HG03558 (cell line): Measurements from ENCODE around the gene DLD.
A peak's percentile ranks its signal among the peaks of the same experiment; 100 is the strongest.
"Not testable (repeated sequence)": the region's sequence is repeated elsewhere in the genome, so short reads cannot be mapped to it uniquely, and the experiment has no call there.

Experiments used
- ATAC-seq: cut with Tn5 transposase; IDR thresholded peaks from one replicate; pipeline ENCODE4 v1.9.1; 2021; ENCODE audit warnings: moderate number of reproducible peaks; ENCODE audit not compliant: unreplicated experiment; ENCODE audit errors: extremely low read depth

Gene DLD, protein sequence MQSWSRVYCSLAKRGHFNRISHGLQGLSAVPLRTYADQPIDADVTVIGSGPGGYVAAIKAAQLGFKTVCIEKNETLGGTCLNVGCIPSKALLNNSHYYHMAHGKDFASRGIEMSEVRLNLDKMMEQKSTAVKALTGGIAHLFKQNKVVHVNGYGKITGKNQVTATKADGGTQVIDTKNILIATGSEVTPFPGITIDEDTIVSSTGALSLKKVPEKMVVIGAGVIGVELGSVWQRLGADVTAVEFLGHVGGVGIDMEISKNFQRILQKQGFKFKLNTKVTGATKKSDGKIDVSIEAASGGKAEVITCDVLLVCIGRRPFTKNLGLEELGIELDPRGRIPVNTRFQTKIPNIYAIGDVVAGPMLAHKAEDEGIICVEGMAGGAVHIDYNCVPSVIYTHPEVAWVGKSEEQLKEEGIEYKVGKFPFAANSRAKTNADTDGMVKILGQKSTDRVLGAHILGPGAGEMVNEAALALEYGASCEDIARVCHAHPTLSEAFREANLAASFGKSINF

DNA sequence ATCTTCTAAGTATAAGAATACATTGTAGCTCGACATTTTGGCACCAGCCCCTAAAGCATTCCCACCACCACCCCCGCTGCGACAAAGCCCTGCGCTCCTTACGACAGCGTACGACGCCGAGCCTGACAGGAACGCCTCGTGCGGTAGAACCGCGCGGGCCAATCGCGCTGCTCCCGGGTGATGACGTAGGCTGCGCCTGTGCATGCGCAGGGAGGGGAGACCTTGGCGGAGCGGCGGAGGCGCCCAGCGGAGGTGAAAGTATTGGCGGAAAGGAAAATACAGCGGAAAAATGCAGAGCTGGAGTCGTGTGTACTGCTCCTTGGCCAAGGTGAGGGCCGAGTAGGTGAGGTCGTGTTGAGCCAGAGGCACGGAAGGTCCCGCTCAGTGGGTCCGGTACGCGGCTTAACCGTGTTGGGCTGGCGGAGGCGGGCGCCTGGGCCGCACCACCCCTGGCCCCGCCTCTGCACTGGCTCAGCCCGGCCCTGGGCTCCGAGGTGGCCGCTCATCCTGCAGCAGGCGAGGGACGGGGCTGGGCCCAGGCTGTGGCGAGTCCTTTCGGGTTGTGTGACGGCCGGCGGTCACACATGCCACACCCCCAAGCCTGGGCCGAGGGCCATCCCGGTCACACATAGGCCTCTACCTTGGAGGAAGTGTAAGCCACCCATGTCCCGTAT is at the start of gene DLD:
Gene DLD, plus strand, starts transcription at position 222 of the 674 bp plus-strand sequence. Its CDS starts 68 bp downstream, at position 290.
- ATAC-seq: peak; percentile 99

GRCh38 chr7:107842213-107842612 is 48.8 kb upstream of the DLD start:
- ATAC-seq: no peak

- no peak for ATAC-seq
These were observed 47.8 kb upstream of the DLD start for GRCh38 chr7:107843184-107843583.

DNA sequence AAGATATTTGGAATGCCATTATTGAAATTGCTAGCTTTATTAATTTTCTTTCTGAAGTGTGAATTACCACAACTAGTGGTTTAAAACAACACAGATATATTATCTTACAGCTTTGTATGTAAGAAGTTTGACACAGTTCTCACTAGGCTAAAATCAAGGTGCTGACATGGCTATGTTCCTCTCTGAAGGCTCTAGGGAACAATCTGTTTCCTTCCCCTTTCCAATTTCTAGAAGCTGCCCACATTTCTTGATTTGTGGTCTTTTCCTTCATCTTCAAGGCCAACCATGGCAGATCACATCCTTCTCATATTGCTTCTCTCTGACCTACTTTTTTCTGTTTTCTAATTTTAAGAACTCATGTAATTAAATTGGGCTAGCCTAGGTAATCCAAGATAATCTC is 44.7 kb upstream of the DLD start:
- no peak for ATAC-seq

- no peak for ATAC-seq
These were observed 43.7 kb upstream of the DLD start for GRCh38 chr7:107847168-107847835.

GRCh38 chr7:107847836-107848175 is 43.2 kb upstream of the DLD start:
- not testable (repeated sequence) for ATAC-seq

DNA sequence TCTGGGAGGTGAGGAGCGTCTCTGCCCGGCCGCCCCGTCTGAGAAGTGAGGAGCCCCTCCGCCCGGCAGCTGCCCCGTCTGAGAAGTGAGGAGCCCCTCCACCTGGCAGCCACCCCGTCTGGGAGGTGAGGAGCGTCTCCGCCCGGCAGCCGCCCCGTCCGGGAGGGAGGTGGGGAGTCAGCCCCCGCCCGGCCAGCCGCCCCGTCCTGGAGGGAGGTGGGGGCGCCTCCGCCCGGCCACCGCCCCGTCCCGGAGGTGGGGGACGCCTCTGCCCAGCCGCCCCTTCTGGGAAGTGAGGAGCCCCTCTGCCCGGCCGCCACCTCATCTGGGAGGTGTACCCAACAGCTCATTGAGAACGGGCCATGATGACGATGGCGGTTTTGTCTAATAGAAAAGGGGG is 42.8 kb upstream of the DLD start:
- ATAC-seq: not testable (repeated sequence)

GRCh38 chr7:107850216-107850615 is 40.8 kb upstream of the DLD start:
- ATAC-seq: no peak

DNA sequence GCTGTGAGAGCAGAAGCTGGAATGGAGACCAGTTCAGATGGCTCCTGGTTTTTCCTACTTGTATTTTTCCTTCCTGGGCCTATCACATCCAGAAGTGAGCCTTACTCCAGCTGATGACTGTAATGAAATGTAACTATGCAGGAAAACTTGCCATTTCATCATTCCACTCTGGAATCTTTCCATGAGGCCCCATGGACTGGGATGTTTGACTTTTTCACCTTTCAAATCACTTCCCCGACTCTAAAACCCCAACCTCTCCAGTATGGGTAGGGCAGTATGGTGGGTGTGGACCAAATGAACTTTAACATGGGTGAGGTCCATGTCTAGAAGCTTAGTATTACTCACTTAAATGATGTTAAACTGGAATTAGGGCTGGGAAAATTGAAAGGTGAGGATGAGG is 40.3 kb upstream of the DLD start:
- ATAC-seq: no peak

DNA sequence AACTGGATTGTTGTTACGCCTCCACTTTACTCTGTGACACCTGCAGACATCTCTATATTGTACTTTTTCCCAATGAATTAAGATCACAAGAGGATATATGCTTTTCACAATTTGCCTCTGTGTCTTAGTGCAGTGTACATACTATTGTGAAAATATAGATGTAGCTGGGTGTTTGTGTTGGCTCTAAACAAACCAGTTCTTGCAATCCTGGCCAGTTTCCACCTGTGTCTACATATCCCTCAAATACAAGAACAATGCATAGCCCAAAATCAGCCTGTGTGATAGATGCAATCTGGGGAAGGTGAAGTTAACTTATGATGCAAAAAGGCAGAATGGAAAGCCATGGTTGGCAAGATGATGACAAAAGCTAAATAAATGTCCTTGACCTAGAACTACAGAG is 36.5 kb upstream of the DLD start:
- no peak for ATAC-seq

GRCh38 chr7:107854989-107855388 is 36.0 kb upstream of the DLD start:
- no peak for ATAC-seq

DNA sequence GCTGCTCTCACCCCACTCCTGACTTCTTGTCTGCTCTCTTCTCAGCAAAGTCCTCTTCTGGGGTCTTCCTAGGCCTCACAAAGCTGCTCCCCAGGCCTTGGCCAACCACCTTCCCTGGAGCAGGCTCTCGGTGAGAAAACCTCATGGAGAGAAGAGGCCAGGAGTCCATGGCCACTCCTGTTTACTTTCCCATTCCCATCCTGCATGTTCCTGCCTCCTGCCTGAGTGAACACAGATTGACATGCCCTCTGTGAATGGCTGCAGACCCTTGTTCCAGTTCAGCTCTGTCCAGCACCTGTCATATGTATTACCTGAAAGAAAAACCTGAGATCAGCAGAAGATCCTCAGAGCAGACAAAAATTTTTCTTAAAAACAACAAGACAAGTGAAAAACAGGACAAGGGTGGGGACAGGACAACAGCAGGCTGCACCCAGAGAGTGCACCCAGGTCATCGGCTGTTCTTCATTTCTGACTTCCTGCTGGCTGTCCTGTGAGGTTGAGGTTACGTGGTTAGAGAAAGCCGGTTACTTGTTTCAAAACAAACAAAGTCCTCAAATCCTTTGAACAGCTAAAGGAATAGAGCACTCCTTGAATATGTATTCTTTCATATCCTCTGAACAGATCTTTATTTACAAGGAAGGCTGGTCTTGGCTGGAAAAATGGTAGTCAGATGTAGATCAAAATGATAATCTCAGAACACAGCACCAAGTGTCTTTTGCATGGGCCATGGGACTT is 34.0 kb upstream of the DLD start:
- ATAC-seq: no peak

DNA sequence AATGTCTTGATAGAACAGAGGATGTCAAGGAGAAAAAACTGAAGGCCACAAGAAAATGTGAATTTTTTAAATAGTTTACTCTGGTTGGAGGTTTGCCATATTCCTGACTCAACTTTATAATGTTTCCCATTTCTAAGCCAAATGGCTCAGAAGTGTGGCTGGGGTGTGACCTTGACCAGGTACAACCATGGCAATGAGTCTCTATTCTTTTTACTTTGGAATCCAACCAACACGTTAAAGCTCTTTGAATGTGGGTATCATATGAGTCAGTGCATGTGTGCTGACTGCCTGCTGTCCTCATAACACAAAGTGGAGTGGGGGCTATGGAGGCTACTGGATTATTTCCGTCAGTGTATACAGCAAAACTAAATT is 33.5 kb upstream of the DLD start:
- no peak for ATAC-seq

DNA sequence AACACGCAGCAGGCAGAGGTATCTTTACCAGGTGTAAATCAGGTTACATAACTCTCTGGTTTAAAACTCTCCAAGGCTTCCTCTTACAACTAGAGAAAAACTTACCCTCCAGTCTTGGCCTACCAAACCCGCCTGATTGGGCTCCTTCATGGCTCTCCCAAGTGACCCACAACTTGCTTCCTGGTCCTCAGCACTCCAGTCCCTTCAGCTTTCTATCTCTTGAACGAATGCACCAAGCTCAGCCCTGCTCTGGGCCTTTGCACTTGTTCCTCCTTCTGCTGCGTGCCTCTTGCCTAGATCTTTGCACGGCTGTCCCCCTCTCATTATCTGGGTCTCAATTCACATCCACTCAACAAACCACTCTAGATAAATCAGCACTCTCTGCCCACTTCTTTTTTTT is 32.7 kb upstream of the DLD start:
- ATAC-seq: no peak

- ATAC-seq: no peak
These were observed 30.6 kb upstream of the DLD start for GRCh38 chr7:107860279-107860961.

- ATAC-seq: no peak
These were observed 29.9 kb upstream of the DLD start for GRCh38 chr7:107860981-107861652.

DNA sequence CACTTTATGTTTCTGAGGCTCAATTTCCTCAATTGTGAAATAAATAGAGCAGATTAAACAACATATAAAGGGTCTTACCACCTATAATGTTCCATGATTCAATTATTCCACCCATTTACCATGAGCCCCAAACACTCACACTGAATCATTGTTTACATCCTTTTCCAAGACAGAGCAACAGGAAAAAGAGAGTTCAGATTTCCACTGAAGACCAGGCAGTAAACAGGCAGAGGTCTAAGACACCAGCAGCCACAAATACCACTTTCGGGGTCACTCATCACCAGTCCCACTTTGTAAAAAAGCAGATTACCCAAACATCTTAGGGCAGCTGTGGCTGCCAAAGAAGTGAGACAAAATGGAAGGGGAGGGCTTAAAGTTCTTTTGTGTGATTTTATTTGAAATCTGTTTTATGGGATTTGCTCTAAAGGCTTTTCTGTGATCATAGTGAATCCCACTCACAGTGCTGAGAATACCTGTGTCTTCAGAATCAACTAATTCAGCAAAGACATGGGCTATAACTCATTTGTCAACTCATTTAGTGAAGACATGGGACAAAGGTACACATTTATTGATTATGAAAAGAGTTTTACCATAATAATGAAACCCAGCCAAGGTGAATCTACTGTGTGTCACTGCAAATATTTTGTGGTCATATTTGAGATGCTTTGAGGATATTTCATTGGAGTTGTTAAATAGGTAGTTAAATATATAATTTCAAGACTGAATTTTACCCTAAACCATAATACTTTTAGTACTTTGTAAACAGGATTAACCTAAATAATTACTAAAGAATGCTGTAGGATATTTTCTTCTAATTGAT is 24.8 kb upstream of the DLD start:
- ATAC-seq: no peak

- ATAC-seq: no peak
These were observed 23.0 kb upstream of the DLD start for GRCh38 chr7:107867858-107868466.
